Keratinocyte (primary cell): ENCODE results near the gene BEND5. TPM values are rescaled to one million over a fixed set of nuclear protein-coding genes. Genes with fewer than 3 reads are reported as not detected.

Experiments used
- DNase-seq: peaks from one replicate; pipeline ENCODE4 v3.0.0-alpha.2; 2011; ENCODE audit warnings: low read depth, missing footprints, low spot score
- FAIRE-seq: peaks from 2 replicates; lab custom pipeline; 2011; peaks lifted over from hg19 to GRCh38; lab: Jason Lieb, UNC
- H2AFZ ChIP-seq: 2 replicates; pipeline ENCODE4 v1.6.0; 2012; ENCODE audit warnings: low read length, control low read depth, inconsistent platforms; ENCODE audit not compliant: control insufficient read depth
- H3K27ac ChIP-seq: 2 replicates; pipeline ENCODE4 v1.5.1; 2011; ENCODE audit warnings: low read length; ENCODE audit not compliant: control insufficient read depth, insufficient read depth
- H3K27me3 ChIP-seq: 3 replicates; pipeline ENCODE4 v1.6.0; 2011; ENCODE audit warnings: low read length; ENCODE audit not compliant: control insufficient read depth, insufficient read depth; ENCODE audit errors: extremely low read depth
- H3K36me3 ChIP-seq, 2 experiments: 2 replicates in 1 of 2; 3 replicates in 1 of 2; pipeline ENCODE4 v1.5.1; 2011; ENCODE audit warnings: low read length in 2 of 2, mild to moderate bottlenecking in 1 of 2; ENCODE audit not compliant: control insufficient read depth in 2 of 2, insufficient read depth in 2 of 2; ENCODE audit errors: extremely low read depth in 1 of 2
- H3K4me1 ChIP-seq: 3 replicates; pipeline ENCODE4 v1.5.1; 2011; ENCODE audit warnings: low read length; ENCODE audit not compliant: control insufficient read depth, insufficient read depth; ENCODE audit errors: extremely low read depth
- H3K4me2 ChIP-seq: 3 replicates; pipeline ENCODE4 v1.6.0; 2011; ENCODE audit warnings: low read depth, low read length; ENCODE audit not compliant: control insufficient read depth, insufficient read depth; ENCODE audit errors: extremely low read depth
- H3K4me3 ChIP-seq, 3 experiments: fragments of 200-600 bp in 1 of 3; sonication (generic) in 1 of 3; 2 replicates in 2 of 3; 3 replicates in 1 of 3; pipeline ENCODE4 v1.5.1; 2011 to 2016; ENCODE audit warnings: low read length in 3 of 3, mild to moderate bottlenecking in 3 of 3, control low read depth in 2 of 3, inconsistent platforms in 1 of 3, low read depth in 1 of 3, mixed read lengths in 1 of 3, mixed run types in 1 of 3, moderate library complexity in 1 of 3; ENCODE audit not compliant: control insufficient read depth in 2 of 3, insufficient read depth in 2 of 3; ENCODE audit errors: extremely low read depth in 1 of 3
- H3K79me2 ChIP-seq: 2 replicates; pipeline ENCODE4 v1.6.0; 2012; ENCODE audit warnings: low read length; ENCODE audit not compliant: control insufficient read depth, insufficient read depth
- H3K9ac ChIP-seq: 3 replicates; pipeline ENCODE4 v1.6.0; 2011; ENCODE audit warnings: low read length; ENCODE audit not compliant: control insufficient read depth, insufficient read depth; ENCODE audit errors: extremely low read depth
- H3K9me1 ChIP-seq: 3 replicates; pipeline ENCODE4 v1.6.0; 2011; ENCODE audit warnings: low read length; ENCODE audit not compliant: control insufficient read depth, insufficient read depth; ENCODE audit errors: extremely low read depth
- H3K9me3 ChIP-seq: 2 replicates; pipeline ENCODE4 v1.5.1; 2012; ENCODE audit warnings: low read depth, low read length; ENCODE audit not compliant: control insufficient read depth
- H4K20me1 ChIP-seq: 3 replicates; pipeline ENCODE4 v1.6.0; 2011; ENCODE audit warnings: low read length; ENCODE audit not compliant: control insufficient read depth, insufficient read depth; ENCODE audit errors: extremely low read depth
- EZH2 ChIP-seq: IDR thresholded peaks from one replicate; pipeline ENCODE4 v1.6.1; 2012; ENCODE audit warnings: inconsistent platforms, mild to moderate bottlenecking, low read length, moderate library complexity
- dilution Hi-C: fragments of 300-500 bp; cut with MboI; formaldehyde crosslinking; loops from one replicate; pipeline ENCODE4 v1.7.0; 2020; ENCODE audit warnings: low sequenced_read_pairs; ENCODE audit not compliant: extremely low pct_ligation_motif_present
- polyA plus RNA-seq, 5 experiments: library from polyadenylated mRNA; depleted of rRNA in 3 of 5; stranded (reverse) in 3 of 5; stranded (forward) in 1 of 5; unstranded in 1 of 5; fragments of >200 nt; gene quantifications; 1 replicate in 1 of 5; 2 replicates in 3 of 5; 3 replicates in 1 of 5; pipeline versions ENCODE4 v1.2.1 to v1.2.3, GENCODE V29; 2011 to 2012; ENCODE audit warnings: missing spikeins in 2 of 5, low read depth in 1 of 5, low replicate concordance in 1 of 5
- TF ChIP-seq, protein P1 (sequence below), 3 experiments: IDR thresholded peaks in 1 of 3; conservative IDR thresholded peaks in 1 of 3; optimal IDR thresholded peaks in 1 of 3; 2 replicates in 2 of 3; 3 replicates in 1 of 3; pipeline versions ENCODE3 to v1.5.1; 2011; ENCODE audit warnings: low read length in 3 of 3, mild to moderate bottlenecking in 3 of 3, moderate library complexity in 2 of 3, control low read depth in 1 of 3, inconsistent platforms in 1 of 3; ENCODE audit not compliant: insufficient read depth in 2 of 3; ENCODE audit errors: extremely low read depth in 1 of 3

BEND5 gene
- polyA plus RNA-seq, 1 donor (not counting 4 experiments of a cell fraction or from before 2014, with no cell fraction given), result not detected

DNA sequence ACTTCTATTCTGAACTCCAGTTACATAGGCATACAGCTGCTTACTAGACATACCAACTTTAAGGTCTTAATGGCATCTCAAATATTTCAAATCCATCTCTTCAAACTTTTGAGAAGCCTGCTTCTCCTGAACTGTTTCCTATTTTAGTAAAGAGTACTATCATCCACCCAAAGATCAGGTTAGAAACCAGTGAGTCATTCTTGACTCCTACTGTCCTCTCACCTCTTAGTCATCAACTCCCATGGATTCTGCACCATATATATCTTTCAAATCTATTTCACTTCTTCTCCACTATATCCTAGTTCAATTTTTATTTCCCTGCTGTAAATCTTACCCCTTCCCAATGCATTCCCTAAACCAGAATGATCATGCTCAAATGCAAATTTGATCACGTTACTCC lies 18.1 kb upstream of the BEND5 start:
- Histone ChIP-seq H3K9me1 (no peaks in the 10 kb centered on the region), H4K20me1 (no peaks in the 10 kb centered on the region), H3K9me3 (no peaks in the 10 kb centered on the region), H3K9ac (no peak overlapping the region), H3K4me1 (peaks cover 2% of the 10 kb centered on the region), H3K27ac (no peak overlapping the region), H2AFZ (no peak overlapping the region), H3K27me3 (no peaks in the 10 kb centered on the region), H3K4me3 (no peak overlapping the region), H3K79me2 (no peaks in the 10 kb centered on the region), H3K4me2 (no peak overlapping the region), H3K36me3 (no peaks in the 10 kb centered on the region)
- FAIRE-seq (no peak), DNase-seq (no peak)
- dilution Hi-C loops, result no loop called here
- TF ChIP-seq, protein P1, sequence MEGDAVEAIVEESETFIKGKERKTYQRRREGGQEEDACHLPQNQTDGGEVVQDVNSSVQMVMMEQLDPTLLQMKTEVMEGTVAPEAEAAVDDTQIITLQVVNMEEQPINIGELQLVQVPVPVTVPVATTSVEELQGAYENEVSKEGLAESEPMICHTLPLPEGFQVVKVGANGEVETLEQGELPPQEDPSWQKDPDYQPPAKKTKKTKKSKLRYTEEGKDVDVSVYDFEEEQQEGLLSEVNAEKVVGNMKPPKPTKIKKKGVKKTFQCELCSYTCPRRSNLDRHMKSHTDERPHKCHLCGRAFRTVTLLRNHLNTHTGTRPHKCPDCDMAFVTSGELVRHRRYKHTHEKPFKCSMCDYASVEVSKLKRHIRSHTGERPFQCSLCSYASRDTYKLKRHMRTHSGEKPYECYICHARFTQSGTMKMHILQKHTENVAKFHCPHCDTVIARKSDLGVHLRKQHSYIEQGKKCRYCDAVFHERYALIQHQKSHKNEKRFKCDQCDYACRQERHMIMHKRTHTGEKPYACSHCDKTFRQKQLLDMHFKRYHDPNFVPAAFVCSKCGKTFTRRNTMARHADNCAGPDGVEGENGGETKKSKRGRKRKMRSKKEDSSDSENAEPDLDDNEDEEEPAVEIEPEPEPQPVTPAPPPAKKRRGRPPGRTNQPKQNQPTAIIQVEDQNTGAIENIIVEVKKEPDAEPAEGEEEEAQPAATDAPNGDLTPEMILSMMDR (optimal IDR thresholded peaks at IDR 0.05 in 1 of 3, IDR thresholded peaks at IDR 0.05 in 1 of 3, conservative IDR thresholded peaks at IDR 0.05 in 1 of 3; ENCODE audit: extremely low read depth in 1 of 3, insufficient read depth in 2 of 3, low read length in 3 of 3), result no peak
- TF ChIP-seq EZH2, result no peak

DNA sequence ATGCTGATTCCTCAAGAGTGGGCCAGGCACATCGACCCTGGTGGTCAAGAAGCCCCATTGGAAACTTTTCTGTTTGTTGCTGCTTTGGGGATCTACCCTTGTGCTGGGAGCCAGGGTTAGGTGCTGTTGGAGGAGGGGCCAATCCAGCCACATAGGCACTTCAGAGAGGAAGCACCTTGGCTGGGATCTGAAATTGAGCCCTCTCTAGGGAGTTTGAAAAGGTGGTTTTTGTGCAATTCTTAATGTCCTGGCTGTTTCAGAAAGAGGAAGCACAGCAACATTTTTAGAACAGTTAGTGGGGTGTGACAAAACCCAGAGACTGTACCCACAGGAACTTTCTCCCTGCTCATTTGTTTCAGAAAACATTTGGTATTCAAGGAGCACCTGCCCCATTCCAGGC lies 17.2 kb upstream of the BEND5 start:
- Histone ChIP-seq H3K4me1 (peaks cover 2% of the 10 kb centered on the region), H3K79me2 (no peaks in the 10 kb centered on the region), H2AFZ (no peak overlapping the region), H4K20me1 (no peaks in the 10 kb centered on the region), H3K4me3 (no peak overlapping the region), H3K36me3 (no peaks in the 10 kb centered on the region), H3K4me2 (no peak overlapping the region), H3K27me3 (no peaks in the 10 kb centered on the region), H3K9ac (no peak overlapping the region), H3K9me3 (no peaks in the 10 kb centered on the region), H3K9me1 (no peaks in the 10 kb centered on the region), H3K27ac (no peak overlapping the region)
- FAIRE-seq, result no peak
- dilution Hi-C loops, result no loop called here
- TF ChIP-seq, protein P1 (optimal IDR thresholded peaks at IDR 0.05 in 1 of 3, IDR thresholded peaks at IDR 0.05 in 1 of 3, conservative IDR thresholded peaks at IDR 0.05 in 1 of 3; ENCODE audit: extremely low read depth in 1 of 3, insufficient read depth in 2 of 3, low read length in 3 of 3), result no peak
- no peak for TF ChIP-seq EZH2
- DNase-seq, result no peak
